ENCODE results near the gene ZNF862. TPM values are rescaled to one million over a fixed set of nuclear protein-coding genes. Genes with fewer than 3 reads are reported as not detected.

Gene ZNF862
- total RNA-seq, 2 donors from 2014 or later, result 11.4 to 17.3 TPM

GRCh38 chr7:149821191-149822148, 16.7 kb upstream of the ZNF862 start:
- Histone ChIP-seq H3K27ac (no peak overlapping the region), H3K4me3 (no peak overlapping the region), H3K4me1 (ENCODE audit: control insufficient read depth in 1 of 2, low read depth in 2 of 2) (no peaks in the 10 kb centered on the region), H3K36me3 (no peaks in the 10 kb centered on the region), H3K27me3 (replicated peaks; ENCODE audit: insufficient read depth) (no peaks in the 10 kb centered on the region), H3K9me3 (no peaks in the 10 kb centered on the region)
- no peak for TF ChIP-seq CTCF (IDR thresholded peaks at IDR 0.05)
- ATAC-seq (ENCODE audit: insufficient number of reproducible peaks, low FRiP score, low read depth), result no peak
- DNase-seq (ENCODE audit: low spot score), result no peak

- DNase-seq (ENCODE audit: low spot score), result no peak
- no peaks in the 10 kb centered on the region for H3K36me3 ChIP-seq
- no peak for TF ChIP-seq CTCF (IDR thresholded peaks at IDR 0.05)
- H3K4me1 ChIP-seq (ENCODE audit: control insufficient read depth in 1 of 2, low read depth in 2 of 2), result no peaks in the 10 kb centered on the region
- H3K4me3 ChIP-seq, result no peak overlapping the region
- H3K27me3 ChIP-seq (replicated peaks; ENCODE audit: insufficient read depth), result no peaks in the 10 kb centered on the region
- no peak overlapping the region for H3K27ac ChIP-seq
- no peak for ATAC-seq (ENCODE audit: insufficient number of reproducible peaks, low FRiP score, low read depth)
- no peaks in the 10 kb centered on the region for H3K9me3 ChIP-seq
Observed at GRCh38 chr7:149822353-149822943, 15.7 kb upstream of the ZNF862 start.

GRCh38 chr7:149823191-149823630, 15.0 kb upstream of the ZNF862 start:
- no peak overlapping the region for H3K27ac ChIP-seq
- H3K4me1 ChIP-seq (ENCODE audit: control insufficient read depth in 1 of 2, low read depth in 2 of 2), result no peaks in the 10 kb centered on the region
- no peak for TF ChIP-seq CTCF (IDR thresholded peaks at IDR 0.05)
- ATAC-seq (ENCODE audit: insufficient number of reproducible peaks, low FRiP score, low read depth), result no peak
- no peak overlapping the region for H3K4me3 ChIP-seq
- H3K9me3 ChIP-seq, result no peaks in the 10 kb centered on the region
- no peaks in the 10 kb centered on the region for H3K27me3 ChIP-seq (replicated peaks; ENCODE audit: insufficient read depth)
- DNase-seq (ENCODE audit: low spot score), result no peak
- H3K36me3 ChIP-seq, result no peaks in the 10 kb centered on the region

GRCh38 chr7:149823631-149824199, 14.5 kb upstream of the ZNF862 start:
- no peak for ATAC-seq (ENCODE audit: insufficient number of reproducible peaks, low FRiP score, low read depth)
- TF ChIP-seq CTCF (IDR thresholded peaks at IDR 0.05), result no peak
- Histone ChIP-seq H3K9me3 (no peaks in the 10 kb centered on the region), H3K27ac (no peak overlapping the region), H3K4me3 (no peak overlapping the region), H3K36me3 (no peaks in the 10 kb centered on the region), H3K27me3 (replicated peaks; ENCODE audit: insufficient read depth) (no peaks in the 10 kb centered on the region), H3K4me1 (ENCODE audit: control insufficient read depth in 1 of 2, low read depth in 2 of 2) (no peaks in the 10 kb centered on the region)
- DNase-seq (ENCODE audit: low spot score), result no peak

GRCh38 chr7:149824301-149824741, 13.9 kb upstream of the ZNF862 start:
- no peak overlapping the region for H3K27ac ChIP-seq
- ATAC-seq (ENCODE audit: insufficient number of reproducible peaks, low FRiP score, low read depth), result no peak
- no peaks in the 10 kb centered on the region for H3K27me3 ChIP-seq (replicated peaks; ENCODE audit: insufficient read depth)
- no peaks in the 10 kb centered on the region for H3K9me3 ChIP-seq
- no peaks in the 10 kb centered on the region for H3K4me1 ChIP-seq (ENCODE audit: control insufficient read depth in 1 of 2, low read depth in 2 of 2)
- TF ChIP-seq CTCF (IDR thresholded peaks at IDR 0.05), result no peak
- no peak for DNase-seq (ENCODE audit: low spot score)
- no peak overlapping the region for H3K4me3 ChIP-seq
- H3K36me3 ChIP-seq, result no peaks in the 10 kb centered on the region
